Right atrium auricular region (tissue), 2 donors: ENCODE results near the gene UGT2B10. TPM values are rescaled to one million over a fixed set of nuclear protein-coding genes. Genes with fewer than 3 reads are reported as not detected.

Experiments used
- DNase-seq: peaks from one replicate; pipeline ENCODE4 v3.0.0-alpha.2; 2019; ENCODE audit warnings: low spot score
- H3K27ac ChIP-seq, 2 donors: fragments of 200-600 bp; sonication (generic); 1 replicate in 1 of 2; 2 replicates in 1 of 2; pipeline ENCODE4 v1.5.1; 2016 to 2019
- H3K27me3 ChIP-seq, 2 donors: fragments of 200-600 bp; sonication (generic); one replicate each; pipeline versions ENCODE4 v1.5.1 to v1.6.0; 2017 to 2019
- H3K36me3 ChIP-seq: fragments of 200-600 bp; sonication (generic); one replicate; pipeline ENCODE4 v1.5.1; 2016
- H3K4me1 ChIP-seq, 2 donors: fragments of 200-600 bp; sonication (generic); one replicate each; pipeline versions ENCODE4 v1.5.1 to v1.6.0; 2017 to 2019
- H3K4me3 ChIP-seq, 2 donors: fragments of 200-600 bp; sonication (generic); 1 replicate in 1 of 2; 2 replicates in 1 of 2; pipeline ENCODE4 v1.5.1; 2017 to 2019; ENCODE audit warnings: mild to moderate bottlenecking in 1 of 2, moderate library complexity in 1 of 2
- H3K9me3 ChIP-seq, 2 donors: fragments of 200-600 bp; sonication (generic); one replicate each; pipeline ENCODE4 v1.5.1; 2019
- CTCF ChIP-seq, 2 donors: fragments of 200-600 bp; sonication (generic); IDR thresholded peaks; one replicate each; pipeline ENCODE4 v1.5.1; 2019; ENCODE audit warnings: antibody characterized with exemption in 2 of 2
- total RNA-seq, 2 donors: library from RNA; depleted of rRNA; stranded (reverse); fragments of >200 nt; gene quantifications; one replicate each; pipeline ENCODE4 v1.1.0, GENCODE V29; 2016

Gene UGT2B10
- total RNA-seq, 2 donors from 2014 or later, result not detected

DNA sequence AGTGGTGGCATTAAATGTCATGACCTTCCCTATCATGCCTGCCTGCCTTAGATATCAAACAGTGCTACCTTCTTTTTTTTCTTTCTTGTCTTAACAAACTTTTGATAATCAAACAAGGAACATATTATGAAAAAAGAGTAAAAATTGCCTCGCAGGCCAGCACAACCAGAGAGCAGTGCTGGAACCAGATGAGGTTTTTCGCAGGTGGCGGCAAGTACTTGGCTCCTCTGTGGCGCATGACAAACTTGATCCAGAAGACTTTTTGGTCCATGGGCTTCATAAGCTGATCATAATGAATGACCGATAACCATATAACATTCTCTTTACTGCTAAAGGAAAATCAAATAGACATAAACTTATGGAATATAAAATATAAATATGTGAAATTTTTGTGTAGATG is 61.8 kb downstream of the UGT2B10 start:
- Histone ChIP-seq H3K4me3 (no peak overlapping the region), H3K9me3 (no peaks in the 10 kb centered on the region), H3K27me3 (no peaks in the 10 kb centered on the region), H3K36me3 (no peaks in the 10 kb centered on the region), H3K4me1 (no peaks in the 10 kb centered on the region), H3K27ac (no peak overlapping the region)
- no peak for TF ChIP-seq CTCF (IDR thresholded peaks at IDR 0.05)
- no peak for DNase-seq

DNA sequence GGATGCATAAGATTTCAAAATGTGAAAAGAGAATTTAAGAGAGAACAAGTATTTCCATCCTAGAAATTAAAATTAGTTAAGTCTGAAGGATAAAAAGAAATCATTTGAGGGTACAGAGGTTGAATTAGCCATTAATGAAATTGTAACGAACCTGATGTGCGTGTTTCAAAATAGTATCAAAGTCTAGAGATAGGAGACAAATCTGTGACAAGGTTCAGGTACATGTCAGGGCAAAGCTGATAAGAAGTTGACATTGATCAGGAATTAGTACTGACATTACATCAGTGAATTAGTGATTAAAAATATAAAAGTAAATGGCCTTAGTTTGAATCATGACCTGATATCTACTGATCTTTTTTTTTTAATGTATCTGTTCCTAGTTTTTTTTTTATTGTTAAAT is 62.3 kb downstream of the UGT2B10 start:
- no peak for DNase-seq
- Histone ChIP-seq H3K4me3 (no peak overlapping the region), H3K27me3 (no peaks in the 10 kb centered on the region), H3K27ac (no peak overlapping the region), H3K4me1 (no peaks in the 10 kb centered on the region), H3K9me3 (no peaks in the 10 kb centered on the region), H3K36me3 (no peaks in the 10 kb centered on the region)
- no peak for TF ChIP-seq CTCF (IDR thresholded peaks at IDR 0.05)

Other genes with a start within 250 kb of the UGT2B10 start
- not detected for gene UGT2B17, start 239.7 kb upstream of the UGT2B10 start, total RNA-seq
- not detected for gene UGT2B15, start 145.3 kb upstream of the UGT2B10 start, total RNA-seq
- gene UGT2A3, start 135.8 kb downstream of the UGT2B10 start, total RNA-seq, result not detected